Choroid plexus epithelial cell (primary cell): ENCODE results near the gene TRAM1L1.
A peak's percentile ranks its signal among the peaks of the same experiment; 100 is the strongest.

Experiments used
- DNase-seq: peaks from one replicate; pipeline ENCODE4 v3.0.0-alpha.2; 2010; ENCODE audit warnings: low read depth
- H3K4me3 ChIP-seq: 2 replicates; pipeline ENCODE4 v1.5.1; 2011; ENCODE audit warnings: low read depth, mild to moderate bottlenecking, control low read depth, low read length, moderate library complexity
- TF ChIP-seq, protein P1 (sequence below): conservative IDR thresholded peaks from 2 replicates; pipeline ENCODE4 v1.5.1; 2011; ENCODE audit warnings: low read depth, mild to moderate bottlenecking, control low read depth, inconsistent platforms, low read length, moderate library complexity

TRAM1L1 gene

DNA sequence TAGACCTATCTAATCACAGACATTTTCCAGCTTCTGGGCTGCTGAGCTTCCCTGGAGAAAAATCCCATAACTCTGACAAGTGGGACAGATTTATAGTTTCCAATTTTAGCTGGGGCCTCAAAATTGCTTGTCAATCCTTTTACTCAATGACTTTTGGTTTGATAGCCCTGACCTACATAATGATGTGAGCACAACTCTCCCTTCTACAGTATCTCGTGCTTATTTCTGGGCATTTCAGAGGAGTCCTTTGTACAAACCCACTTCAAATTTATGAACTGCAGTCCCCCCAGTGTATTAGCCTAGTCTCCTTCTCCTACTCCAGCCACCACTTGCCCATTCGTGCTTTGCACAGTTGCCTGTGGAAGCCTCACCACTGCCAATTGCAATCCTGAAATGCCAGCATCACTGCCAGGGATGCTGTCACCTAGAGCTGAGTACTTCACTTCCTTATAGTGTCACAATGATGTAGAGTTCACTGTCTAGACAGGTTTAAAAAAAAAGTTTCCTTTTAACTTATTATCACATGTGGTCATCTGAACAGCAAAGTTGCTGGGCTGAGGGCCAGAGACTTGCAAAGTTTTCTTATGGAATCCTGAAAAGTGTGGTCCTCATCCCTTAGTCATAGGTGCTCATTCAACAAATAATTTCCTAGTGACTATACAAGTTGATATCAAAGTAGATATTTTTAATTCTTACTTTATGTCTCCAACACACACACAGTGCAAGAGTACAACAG lies 21.2 kb downstream of the TRAM1L1 start:
- DNase-seq, result peak; percentile 0
- no peak overlapping the region for H3K4me3 ChIP-seq
- TF ChIP-seq, protein P1, sequence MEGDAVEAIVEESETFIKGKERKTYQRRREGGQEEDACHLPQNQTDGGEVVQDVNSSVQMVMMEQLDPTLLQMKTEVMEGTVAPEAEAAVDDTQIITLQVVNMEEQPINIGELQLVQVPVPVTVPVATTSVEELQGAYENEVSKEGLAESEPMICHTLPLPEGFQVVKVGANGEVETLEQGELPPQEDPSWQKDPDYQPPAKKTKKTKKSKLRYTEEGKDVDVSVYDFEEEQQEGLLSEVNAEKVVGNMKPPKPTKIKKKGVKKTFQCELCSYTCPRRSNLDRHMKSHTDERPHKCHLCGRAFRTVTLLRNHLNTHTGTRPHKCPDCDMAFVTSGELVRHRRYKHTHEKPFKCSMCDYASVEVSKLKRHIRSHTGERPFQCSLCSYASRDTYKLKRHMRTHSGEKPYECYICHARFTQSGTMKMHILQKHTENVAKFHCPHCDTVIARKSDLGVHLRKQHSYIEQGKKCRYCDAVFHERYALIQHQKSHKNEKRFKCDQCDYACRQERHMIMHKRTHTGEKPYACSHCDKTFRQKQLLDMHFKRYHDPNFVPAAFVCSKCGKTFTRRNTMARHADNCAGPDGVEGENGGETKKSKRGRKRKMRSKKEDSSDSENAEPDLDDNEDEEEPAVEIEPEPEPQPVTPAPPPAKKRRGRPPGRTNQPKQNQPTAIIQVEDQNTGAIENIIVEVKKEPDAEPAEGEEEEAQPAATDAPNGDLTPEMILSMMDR, result no peak

DNA sequence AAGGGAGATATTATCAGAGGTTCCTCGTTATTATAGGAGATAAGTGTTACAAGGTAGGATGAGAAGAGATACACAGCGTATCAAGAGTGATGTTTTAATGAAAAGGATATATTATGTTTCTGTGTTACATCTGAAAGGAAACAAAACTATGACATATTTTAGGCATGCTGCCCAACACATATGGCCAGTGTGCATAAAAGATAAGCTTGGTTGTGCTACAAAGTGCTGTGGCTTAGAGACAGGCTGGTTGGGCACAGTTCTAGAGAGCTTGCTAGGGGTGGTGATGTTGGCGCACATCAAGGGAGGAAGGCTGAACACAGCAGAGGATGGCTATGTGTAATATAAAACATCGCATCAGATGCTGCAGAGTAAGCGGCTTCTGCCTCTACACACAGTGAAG lies 42.4 kb downstream of the TRAM1L1 start:
- DNase-seq, result no peak
- H3K4me3 ChIP-seq, result no peak overlapping the region
- TF ChIP-seq, protein P1, result no peak
